Endothelial cell of umbilical vein (primary cell): ENCODE measurements around the gene PTGES3.

ENCODE experiments used
- CTCF ChIP-seq, 2 donors: IDR thresholded peaks; 1 replicate in 1 of 2; 2 replicates in 1 of 2; pipeline ENCODE4 v1.5.1; 2011; ENCODE audit warnings: low read length in 2 of 2, mild to moderate bottlenecking in 2 of 2, moderate library complexity in 2 of 2, control low read depth in 1 of 2, inconsistent platforms in 1 of 2, low read depth in 1 of 2; ENCODE audit not compliant: insufficient read depth in 1 of 2; ENCODE audit errors: extremely low read depth in 1 of 2
- MYC ChIP-seq: IDR thresholded peaks from one replicate; pipeline ENCODE4 v1.6.1; 2011; ENCODE audit warnings: mild to moderate bottlenecking, low read depth, low read length
- POLR2A ChIP-seq: IDR thresholded peaks from 2 replicates; pipeline ENCODE4 v1.6.1; 2012; ENCODE audit warnings: low read depth, mild to moderate bottlenecking, control low read depth, low read length
- POLR2AphosphoS5 ChIP-seq: IDR thresholded peaks from 2 replicates; pipeline ENCODE4 v1.6.1; 2012; ENCODE audit warnings: low read depth, mild to moderate bottlenecking, control low read depth, low read length, moderate library complexity; ENCODE audit not compliant: insufficient read depth

GRCh38 chr12:56714431-56714929 is 26.4 kb upstream of the PTGES3 start:
- TF ChIP-seq POLR2AphosphoS5 (no peak), CTCF (IDR thresholded peaks at IDR 0.05; ENCODE audit: extremely low read depth in 1 of 2, insufficient read depth in 1 of 2, low read depth in 1 of 2, low read length in 2 of 2) (no peak), POLR2A (no peak), MYC (no peak)
